Stimulated activated naive CD4-positive, alpha-beta T cell treated with Interleukin-2 at 50 U/mL for 16 hours (primary cell): ENCODE data around the gene PKDREJ.
"Not testable (repeated sequence)": the region's sequence is repeated elsewhere in the genome, so short reads cannot be mapped to it uniquely, and the experiment has no call there.

ENCODE experiments used
- DNase-seq: peaks from one replicate; lab custom pipeline; 2025; lab: John Stamatoyannopoulos, UW

The PKDREJ gene

DNA sequence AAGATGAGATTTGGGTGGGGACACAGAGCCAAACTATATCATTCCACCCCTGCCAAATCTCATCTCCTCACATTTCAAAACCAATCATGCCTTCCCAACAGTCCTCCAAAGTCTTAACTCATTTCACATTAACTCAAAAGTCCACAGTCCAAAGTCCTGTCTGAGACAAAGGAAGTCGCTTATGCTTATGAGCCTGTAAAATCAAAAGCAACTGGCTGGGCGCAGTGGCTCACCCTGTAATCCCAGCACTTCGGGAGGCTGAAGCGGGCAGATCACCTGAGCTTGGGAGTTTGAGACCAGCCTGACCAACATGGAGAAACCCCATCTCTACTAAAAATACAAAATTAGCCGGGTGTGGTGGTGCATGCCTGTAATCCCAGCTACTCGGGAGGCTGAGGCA, 1.4 kb upstream of the PKDREJ start:
- not testable (repeated sequence) for DNase-seq

- no peak for DNase-seq
These were observed 511 bp downstream of the PKDREJ start for GRCh38 chr22:46262449-46263215.

GRCh38 chr22:46260038-46260437, 3.1 kb downstream of the PKDREJ start:
- no peak for DNase-seq

GRCh38 chr22:46259374-46259773, 3.8 kb downstream of the PKDREJ start:
- DNase-seq, result no peak

GRCh38 chr22:46256358-46256958, 6.7 kb downstream of the PKDREJ start:
- DNase-seq, result no peak

DNA sequence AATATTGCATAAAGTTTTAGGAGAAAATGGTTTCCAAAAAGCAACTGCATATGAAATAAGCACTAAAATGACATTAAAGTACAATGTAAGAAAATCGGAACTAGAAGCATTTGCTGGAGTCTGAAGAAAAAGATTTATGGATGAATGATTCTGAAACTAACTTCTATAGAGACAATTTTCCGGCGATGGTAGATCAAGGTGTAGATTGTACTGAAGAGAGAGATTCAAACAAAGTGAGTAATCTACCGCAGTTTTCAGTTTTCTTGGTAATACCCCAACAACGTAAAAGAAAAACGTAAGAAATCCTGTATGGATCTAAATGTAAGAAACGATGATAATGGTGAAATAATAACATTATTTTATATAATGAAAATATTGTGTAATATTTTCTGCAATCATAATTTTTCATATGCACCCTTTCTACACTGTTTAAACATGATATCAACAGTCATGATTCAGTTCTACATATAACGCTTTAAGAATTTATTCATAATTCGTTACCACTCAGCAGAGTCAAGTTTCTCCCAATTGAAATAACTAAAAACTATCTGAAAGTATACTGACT, 11.2 kb downstream of the PKDREJ start:
- no peak for DNase-seq

DNA sequence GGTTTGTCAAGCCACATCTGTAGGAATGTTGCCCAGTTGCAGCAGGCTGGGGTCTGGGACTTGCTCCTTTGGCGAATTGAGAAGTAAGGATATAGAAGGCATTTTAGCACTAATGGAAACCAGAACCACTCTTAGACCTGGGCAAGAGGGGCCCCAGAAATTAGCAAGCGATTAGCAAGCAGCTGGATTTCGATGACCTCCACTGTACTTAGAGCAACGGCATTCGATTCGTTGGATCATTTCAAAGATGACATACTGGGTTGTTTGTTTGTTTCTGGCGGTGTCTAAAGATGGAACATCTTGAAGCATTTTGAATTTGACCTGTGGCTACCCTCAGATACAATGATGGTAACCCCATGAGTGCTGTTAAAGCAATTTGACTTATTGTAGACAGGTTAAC, 11.9 kb downstream of the PKDREJ start:
- DNase-seq, result no peak

- DNase-seq, result no peak
These were observed 12.4 kb downstream of the PKDREJ start for GRCh38 chr22:46250783-46251125.

DNA sequence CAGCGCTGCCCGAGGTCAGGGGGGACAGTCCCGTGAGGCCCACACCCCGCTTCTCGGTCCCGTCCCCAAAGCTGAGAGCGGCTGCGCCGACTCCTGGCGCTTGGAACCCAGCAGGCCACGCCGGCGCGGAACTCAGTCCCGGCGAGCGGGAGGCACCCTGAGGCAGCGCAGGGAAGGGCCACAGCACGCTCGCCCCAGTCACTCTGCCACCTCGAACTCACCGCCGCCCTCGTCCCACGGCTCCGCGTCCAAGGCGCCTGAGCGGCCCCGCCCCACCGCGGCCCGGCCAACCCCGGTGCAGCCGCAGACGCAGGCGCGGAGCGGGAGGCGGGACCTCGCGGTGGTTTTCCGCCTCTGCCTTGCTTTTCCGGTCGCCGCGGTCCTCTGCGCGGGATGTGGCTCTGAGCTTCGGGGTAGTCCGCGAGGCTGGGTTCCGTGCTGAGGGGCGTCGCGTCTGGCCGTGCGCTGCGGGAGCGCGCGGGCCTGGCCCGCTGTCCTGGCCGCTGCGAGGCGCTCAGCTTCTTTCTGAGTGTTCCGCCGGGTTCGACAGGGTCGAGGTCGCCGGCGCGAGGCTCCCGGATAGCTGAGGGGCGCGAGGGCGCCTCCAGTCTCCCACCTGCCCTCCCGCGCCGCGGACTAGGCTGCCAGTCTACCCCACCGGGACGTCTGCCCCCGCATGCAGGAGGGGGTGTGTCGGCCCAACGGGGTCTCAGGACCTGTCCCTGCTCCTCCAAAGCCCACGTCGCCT, 12.9 kb downstream of the PKDREJ start, which contains the start of gene CDPF1:
TSS of gene CDPF1 (minus strand) at position 259 of the 748 bp plus-strand sequence. CDS start 2,009 bp downstream, outside the sequence.
- peak; percentile 92 for DNase-seq

- no peak for DNase-seq
These were observed 15.6 kb downstream of the PKDREJ start for GRCh38 chr22:46247443-46247975.

DNA sequence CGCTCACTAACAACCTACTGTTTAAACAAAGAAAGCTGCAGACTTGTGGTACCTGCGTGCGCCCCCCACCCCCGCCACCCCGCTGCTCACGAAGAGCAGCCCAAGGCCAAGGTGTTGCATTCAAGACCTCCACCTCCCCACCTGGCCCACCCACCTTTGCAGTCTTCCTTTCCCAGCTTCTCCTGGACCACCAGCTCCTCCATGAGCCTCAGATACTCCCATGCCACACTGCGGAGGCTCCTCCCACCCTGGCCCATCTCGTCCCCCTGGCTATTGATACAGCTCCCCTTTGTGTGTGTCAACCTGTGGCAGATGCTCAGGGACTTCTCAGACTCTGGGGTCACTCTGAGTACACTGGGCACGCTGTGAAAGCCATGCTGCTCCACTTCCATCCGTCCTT, 17.0 kb downstream of the PKDREJ start:
- no peak for DNase-seq

- no peak for DNase-seq
These were observed 17.6 kb downstream of the PKDREJ start for GRCh38 chr22:46245511-46245910.

- DNase-seq, result no peak
These were observed 18.4 kb downstream of the PKDREJ start for GRCh38 chr22:46244771-46245170.

GRCh38 chr22:46242076-46242475, 21.1 kb downstream of the PKDREJ start:
- no peak for DNase-seq

DNA sequence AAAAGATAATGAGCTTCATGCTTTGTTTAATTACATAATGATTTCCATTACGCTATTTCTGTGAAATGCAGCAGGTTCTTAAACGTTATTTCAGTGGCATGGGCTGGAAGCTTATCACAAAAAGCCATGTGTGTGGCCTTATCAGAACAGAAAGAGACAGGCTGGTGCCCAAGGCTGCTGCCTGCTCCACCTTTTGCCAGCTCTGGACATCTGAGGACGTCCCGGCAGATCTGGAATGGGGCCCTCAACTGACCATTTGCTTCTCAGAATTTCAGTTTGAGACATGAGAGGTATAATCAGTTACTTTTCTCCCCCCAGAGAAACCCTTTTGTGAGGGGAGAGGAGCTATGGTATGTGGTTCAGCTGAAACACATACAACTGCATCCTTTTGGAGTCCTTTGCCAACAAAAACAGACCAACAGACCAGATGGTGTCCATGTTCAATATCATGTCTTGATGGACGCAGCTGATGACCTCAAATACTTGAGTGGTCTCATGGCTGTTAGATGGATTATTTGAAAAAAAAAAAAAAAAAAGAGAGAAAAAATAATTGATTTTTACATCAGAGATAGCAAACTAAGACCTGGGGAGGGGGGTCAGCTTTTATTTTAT, 21.6 kb downstream of the PKDREJ start:
- no peak for DNase-seq

- DNase-seq, result no peak
These were observed 22.2 kb downstream of the PKDREJ start for GRCh38 chr22:46240907-46241306.

- DNase-seq, result no peak
These were observed 22.6 kb downstream of the PKDREJ start for GRCh38 chr22:46240506-46240905.

DNA sequence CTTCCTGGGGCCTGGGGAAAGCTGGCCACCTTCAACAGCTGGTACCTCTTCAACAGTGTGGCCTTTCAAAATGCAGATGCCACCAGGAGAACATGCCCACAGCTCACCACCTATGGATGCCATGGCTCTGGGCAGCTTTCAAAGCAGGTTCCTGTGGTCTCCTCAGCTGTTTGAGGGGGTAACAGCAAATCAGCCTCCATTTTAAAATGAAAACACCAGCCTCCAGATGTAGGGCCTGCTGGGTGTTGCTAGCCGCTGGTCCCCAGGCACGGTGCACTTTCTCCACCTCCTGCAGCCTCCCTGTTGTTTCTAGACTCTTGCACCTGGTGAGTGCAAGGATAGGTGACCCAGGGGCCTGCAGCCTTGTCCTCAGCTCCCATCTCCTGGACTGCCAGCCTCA, 23.1 kb downstream of the PKDREJ start:
- no peak for DNase-seq

DNA sequence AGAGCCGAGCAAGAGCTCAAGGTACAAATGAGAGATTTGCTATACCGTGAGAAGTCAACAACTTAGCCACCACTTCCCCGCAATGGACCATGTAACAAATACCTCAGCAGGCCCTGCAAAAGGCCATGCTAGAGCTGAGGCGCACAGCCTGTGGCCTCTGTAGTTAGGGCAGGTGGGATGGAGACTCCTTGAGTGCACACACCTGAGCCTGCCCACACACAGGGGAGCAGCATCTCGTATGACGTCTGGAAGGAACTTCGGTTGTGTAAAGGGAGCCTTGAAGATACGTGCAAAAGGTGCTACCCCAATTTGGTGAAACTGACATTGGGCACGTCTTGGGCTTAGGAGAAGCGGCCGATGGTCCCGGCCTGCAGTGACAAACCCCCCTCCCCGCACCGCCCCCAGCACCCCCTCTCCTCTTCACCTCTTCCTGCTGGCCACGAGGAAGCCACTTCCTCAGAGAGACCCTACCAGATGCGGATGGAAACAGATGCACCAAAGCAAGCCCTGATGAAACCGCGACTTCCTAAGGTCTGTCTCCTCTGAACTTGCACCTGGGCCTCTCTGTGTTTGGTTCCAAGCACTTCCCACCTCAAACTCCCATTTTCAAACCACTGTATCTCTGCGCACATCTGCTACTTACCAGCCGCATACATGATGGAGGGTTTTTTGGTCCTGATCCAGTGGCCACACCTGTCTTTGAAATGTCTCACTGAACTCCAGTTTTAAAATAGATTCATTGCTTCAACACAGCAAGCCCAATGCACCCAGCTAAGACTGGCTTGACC, 23.7 kb downstream of the PKDREJ start:
- DNase-seq, result no peak

GRCh38 chr22:46238541-46238940, 24.6 kb downstream of the PKDREJ start:
- DNase-seq, result no peak

DNA sequence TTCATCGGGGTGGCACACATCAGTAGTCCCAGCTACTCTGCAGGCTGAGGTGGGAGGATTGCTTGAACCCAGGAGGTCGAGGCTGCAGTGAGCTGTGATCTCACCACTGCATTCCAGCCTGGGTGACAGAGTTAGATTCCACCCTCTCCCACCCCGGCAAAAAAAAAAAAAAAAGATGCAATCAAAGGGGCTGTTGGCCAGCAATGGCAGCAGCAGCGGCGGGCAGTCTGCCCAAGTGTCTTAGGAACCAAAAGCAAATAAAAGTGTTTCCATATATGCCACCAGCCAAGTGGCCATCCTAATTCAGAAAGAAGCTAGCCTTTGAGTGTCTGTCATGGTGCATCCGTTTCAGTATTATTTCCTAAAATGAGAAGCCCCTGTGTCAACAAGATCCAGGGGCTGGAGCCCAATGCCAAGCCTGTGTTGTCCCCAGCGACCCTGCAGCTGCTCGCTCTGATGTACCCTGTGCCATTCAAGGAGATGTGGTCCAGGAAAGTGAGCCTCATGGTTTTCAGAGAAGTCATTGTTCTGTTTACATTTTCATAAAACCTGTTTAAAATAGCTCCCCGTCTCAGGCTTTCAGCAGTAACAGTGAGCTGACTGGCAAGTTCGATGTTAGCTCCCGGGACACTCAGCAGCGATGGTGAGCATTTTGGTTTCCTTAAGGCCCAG, 25.6 kb downstream of the PKDREJ start:
- no peak for DNase-seq
